ENCODE data around the gene PORCN.

Gene PORCN

DNA sequence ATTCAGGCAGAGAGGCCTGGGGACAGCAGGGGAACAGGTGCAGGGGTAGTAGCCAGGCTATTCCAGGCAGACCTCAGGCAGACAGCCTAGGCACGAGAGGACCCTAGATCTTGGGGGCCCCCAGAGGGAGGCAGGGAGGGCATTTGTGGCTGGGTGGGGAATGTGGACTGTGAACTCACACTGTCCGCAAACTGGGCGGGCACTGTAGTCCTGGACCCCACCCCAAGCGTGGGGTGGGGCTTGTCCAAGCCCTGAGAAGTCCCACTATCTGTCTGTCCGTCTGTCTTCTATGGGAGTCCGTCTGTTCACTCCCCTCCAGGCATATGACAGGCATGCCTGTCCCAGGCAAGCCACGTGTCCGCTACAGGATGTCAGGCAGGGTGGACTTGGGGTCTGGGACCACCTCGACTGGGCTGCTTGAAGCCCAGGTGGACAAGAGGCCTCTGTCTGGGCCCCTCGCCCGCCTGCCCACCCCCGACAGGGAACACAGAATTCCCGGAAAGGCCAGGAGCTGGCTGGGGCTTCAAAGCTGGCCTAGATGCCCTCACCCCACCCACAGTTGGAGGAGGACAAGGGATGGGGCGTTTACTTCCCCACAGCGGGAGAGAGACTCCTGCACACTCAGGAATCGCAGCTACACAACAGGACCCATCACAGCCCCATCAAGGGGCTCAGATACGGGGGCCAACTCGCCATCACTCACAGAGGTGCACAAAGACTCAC, 38.5 kb upstream of the PORCN start, which contains the start of gene SLC38A5:
Gene SLC38A5 (minus strand): TSS at position 151 of the 723 bp plus-strand sequence. CDS start 2,336 bp downstream, outside the sequence.
- H3K9ac ChIP-seq (ENCODE audit: low read depth, low read length): peak within 1 kb of the TSS; percentile 35; the same call in 1 of the 2 replicates
- H3K27ac ChIP-seq (ENCODE audit: low read depth, low read length): no peak within 1 kb of the TSS

DNA sequence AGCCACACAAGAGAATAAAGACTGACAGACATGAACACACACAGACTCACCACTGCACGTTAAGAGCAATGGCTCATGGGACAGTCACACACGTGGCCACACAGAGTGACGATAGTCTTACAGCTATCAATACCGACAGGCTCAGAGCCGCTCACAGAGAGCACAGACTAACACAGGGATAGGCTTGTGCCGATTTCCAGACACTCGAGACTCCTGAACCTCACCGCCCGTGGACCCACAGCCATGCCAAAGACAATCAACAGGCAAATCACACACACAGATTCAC, 38.0 kb upstream of the PORCN start:
- Histone ChIP-seq H3K9me3 (ENCODE audit: control insufficient read depth, insufficient read depth, low read length) (peaks cover 29% of the 10 kb centered on the region; the same call in 1 of the 2 replicates), H3K9ac (ENCODE audit: low read depth, low read length) (no peak overlapping the region), H3K4me1 (ENCODE audit: control insufficient read depth, insufficient read depth, low read length) (peaks cover 19% of the 10 kb centered on the region), H3K27me3 (ENCODE audit: control insufficient read depth, insufficient read depth, low read length) (no peaks in the 10 kb centered on the region; the same call in 1 of the 2 replicates), H3K27ac (ENCODE audit: low read depth, low read length) (no peak overlapping the region), H3K36me3 (ENCODE audit: control insufficient read depth, insufficient read depth, low read length) (peaks cover under 1% of the 10 kb centered on the region; the same call in 1 of the 2 replicates), H3K4me3 (ENCODE audit: low read depth, low read length) (no peak overlapping the region)

More for the DNA sequence above, 38.5 kb upstream of the PORCN start, which contains the start of gene SLC38A5:
- peaks cover 4% of the 10 kb centered on the region; the same call in 1 of the 2 replicates for H3K36me3 ChIP-seq (ENCODE audit: control insufficient read depth, insufficient read depth, low read length)
- peak within 1 kb of the TSS; percentile 70 for H3K4me3 ChIP-seq (ENCODE audit: low read depth, low read length)
- peaks cover 34% of the 10 kb centered on the region; the same call in 1 of the 2 replicates for H3K9me3 ChIP-seq (ENCODE audit: control insufficient read depth, insufficient read depth, low read length)
- no peaks in the 10 kb centered on the region; the same call in 1 of the 2 replicates for H3K27me3 ChIP-seq (ENCODE audit: control insufficient read depth, insufficient read depth, low read length)
- peaks cover 19% of the 10 kb centered on the region for H3K4me1 ChIP-seq (ENCODE audit: control insufficient read depth, insufficient read depth, low read length)

DNA sequence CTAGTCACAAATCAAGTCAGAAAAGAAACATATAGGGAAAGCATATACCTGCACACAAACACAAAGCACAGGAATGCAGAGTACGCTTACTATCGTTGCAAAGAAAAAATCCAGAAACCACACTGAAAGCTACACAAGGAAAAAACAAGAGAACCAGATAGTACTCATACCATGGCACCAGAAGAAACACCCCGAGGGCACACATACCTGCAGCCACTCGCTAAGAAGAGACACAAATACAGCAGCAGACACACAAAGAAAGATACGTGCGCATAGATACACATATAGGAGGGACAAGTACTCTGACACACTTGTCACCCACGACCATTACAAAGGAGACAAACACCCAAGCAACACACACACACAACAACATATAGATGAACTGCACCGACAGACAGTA, 37.3 kb upstream of the PORCN start:
- Histone ChIP-seq H3K27me3 (ENCODE audit: control insufficient read depth, insufficient read depth, low read length) (no peaks in the 10 kb centered on the region; the same call in 1 of the 2 replicates), H3K4me3 (ENCODE audit: low read depth, low read length) (no peak overlapping the region), H3K4me1 (ENCODE audit: control insufficient read depth, insufficient read depth, low read length) (peaks cover 19% of the 10 kb centered on the region), H3K9ac (ENCODE audit: low read depth, low read length) (no peak overlapping the region), H3K36me3 (ENCODE audit: control insufficient read depth, insufficient read depth, low read length) (no peaks in the 10 kb centered on the region), H3K9me3 (ENCODE audit: control insufficient read depth, insufficient read depth, low read length) (peaks cover 28% of the 10 kb centered on the region; the same call in 1 of the 2 replicates), H3K27ac (ENCODE audit: low read depth, low read length) (no peak overlapping the region)

DNA sequence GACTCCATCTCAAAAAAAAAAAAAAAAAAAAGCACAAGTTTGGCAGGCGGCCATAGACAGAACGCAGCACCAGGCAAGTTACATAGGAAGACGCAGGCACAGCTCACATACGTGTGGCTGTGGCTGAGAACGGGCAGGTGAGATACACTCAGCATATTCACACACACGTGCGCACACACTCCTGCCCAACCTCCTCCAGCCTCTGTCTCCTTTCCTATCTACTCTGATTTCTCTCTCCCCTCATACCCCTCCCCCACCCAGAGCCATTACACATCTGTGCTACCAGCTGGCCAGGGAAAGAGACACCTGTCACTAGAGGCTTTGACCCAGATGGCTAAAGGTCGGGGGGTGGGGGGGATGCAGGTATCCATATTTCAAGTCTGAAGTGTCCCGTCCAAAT, 36.6 kb upstream of the PORCN start:
- Histone ChIP-seq H3K4me1 (ENCODE audit: control insufficient read depth, insufficient read depth, low read length) (peaks cover 19% of the 10 kb centered on the region), H3K36me3 (ENCODE audit: control insufficient read depth, insufficient read depth, low read length) (no peaks in the 10 kb centered on the region), H3K9ac (ENCODE audit: low read depth, low read length) (no peak overlapping the region), H3K4me3 (ENCODE audit: low read depth, low read length) (no peak overlapping the region), H3K27me3 (ENCODE audit: control insufficient read depth, insufficient read depth, low read length) (no peaks in the 10 kb centered on the region; the same call in 1 of the 2 replicates), H3K9me3 (ENCODE audit: control insufficient read depth, insufficient read depth, low read length) (peaks cover 32% of the 10 kb centered on the region; the same call in 1 of the 2 replicates), H3K27ac (ENCODE audit: low read depth, low read length) (no peak overlapping the region)

DNA sequence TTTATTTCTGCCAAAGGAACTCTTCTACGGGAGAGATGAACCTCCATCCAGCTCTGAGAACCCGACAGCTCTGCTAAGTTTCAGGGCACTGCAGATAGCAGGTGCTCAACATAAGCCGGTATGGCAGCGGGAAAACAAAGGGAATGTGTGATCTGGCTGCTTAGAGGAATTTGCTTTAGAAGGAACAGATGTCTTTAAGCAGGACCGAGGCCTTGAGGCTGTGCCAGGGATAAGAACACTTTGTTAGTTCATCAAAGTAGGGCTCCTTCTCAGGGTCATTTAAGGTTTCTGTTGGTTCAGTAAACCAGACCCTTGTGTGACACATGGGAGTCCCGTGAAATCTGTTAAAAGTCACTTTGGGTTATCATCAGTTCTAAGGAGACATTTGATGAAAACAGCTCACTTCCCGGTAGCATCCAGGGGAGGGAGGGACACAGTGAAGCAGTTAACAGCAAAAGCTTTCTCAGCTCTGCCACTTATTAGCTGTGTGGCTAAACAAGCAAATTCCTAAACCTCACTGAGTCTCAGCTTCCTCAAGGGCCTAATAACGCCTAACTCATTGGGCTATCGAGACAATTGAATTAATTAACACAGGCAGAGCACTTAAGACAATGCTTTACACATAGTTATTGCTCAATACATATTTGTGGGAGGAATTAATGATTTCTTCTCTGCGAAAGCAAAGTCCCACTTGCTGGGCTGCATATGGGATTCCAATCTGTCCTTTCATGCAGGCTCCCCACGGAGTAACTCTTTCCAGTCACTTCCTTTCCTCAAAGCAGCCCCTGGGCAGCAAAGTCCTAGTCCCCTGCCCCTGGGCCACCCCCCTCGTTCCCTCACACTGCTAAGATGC, 35.7 kb upstream of the PORCN start:
- H3K36me3 ChIP-seq (ENCODE audit: control insufficient read depth, insufficient read depth, low read length): no peaks in the 10 kb centered on the region; the same call in 1 of the 2 replicates
- peak overlapping the region; percentile 70 for H3K27ac ChIP-seq (ENCODE audit: low read depth, low read length)
- H3K4me3 ChIP-seq (ENCODE audit: low read depth, low read length): no peak overlapping the region
- H3K4me1 ChIP-seq (ENCODE audit: control insufficient read depth, insufficient read depth, low read length): peaks cover 15% of the 10 kb centered on the region
- H3K9me3 ChIP-seq (ENCODE audit: control insufficient read depth, insufficient read depth, low read length): peaks cover 39% of the 10 kb centered on the region; the same call in 1 of the 2 replicates
- no peak overlapping the region for H3K9ac ChIP-seq (ENCODE audit: low read depth, low read length)
- no peaks in the 10 kb centered on the region; the same call in 1 of the 2 replicates for H3K27me3 ChIP-seq (ENCODE audit: control insufficient read depth, insufficient read depth, low read length)

DNA sequence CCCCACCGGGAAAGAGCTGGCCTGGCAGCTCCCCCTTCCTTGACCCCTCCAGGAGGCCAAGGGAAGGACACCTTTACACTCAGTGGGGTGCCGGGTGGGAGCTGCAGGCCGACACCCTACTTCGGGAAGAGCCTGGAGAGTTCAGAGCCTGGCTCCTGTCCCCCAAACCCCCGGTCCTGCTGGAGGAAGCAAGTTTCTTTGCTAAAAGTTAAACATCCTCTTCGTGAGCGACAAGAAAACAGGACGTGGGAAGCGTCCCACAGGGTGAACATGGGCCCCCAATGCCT, 35.1 kb upstream of the PORCN start:
- no peak overlapping the region for H3K4me3 ChIP-seq (ENCODE audit: low read depth, low read length)
- H3K9me3 ChIP-seq (ENCODE audit: control insufficient read depth, insufficient read depth, low read length): peaks cover 36% of the 10 kb centered on the region; the same call in 1 of the 2 replicates
- H3K27ac ChIP-seq (ENCODE audit: low read depth, low read length): peak overlapping the region; percentile 70
- peaks cover 15% of the 10 kb centered on the region for H3K4me1 ChIP-seq (ENCODE audit: control insufficient read depth, insufficient read depth, low read length)
- no peak overlapping the region for H3K9ac ChIP-seq (ENCODE audit: low read depth, low read length)
- H3K27me3 ChIP-seq (ENCODE audit: control insufficient read depth, insufficient read depth, low read length): no peaks in the 10 kb centered on the region
- no peaks in the 10 kb centered on the region; the same call in 1 of the 2 replicates for H3K36me3 ChIP-seq (ENCODE audit: control insufficient read depth, insufficient read depth, low read length)

DNA sequence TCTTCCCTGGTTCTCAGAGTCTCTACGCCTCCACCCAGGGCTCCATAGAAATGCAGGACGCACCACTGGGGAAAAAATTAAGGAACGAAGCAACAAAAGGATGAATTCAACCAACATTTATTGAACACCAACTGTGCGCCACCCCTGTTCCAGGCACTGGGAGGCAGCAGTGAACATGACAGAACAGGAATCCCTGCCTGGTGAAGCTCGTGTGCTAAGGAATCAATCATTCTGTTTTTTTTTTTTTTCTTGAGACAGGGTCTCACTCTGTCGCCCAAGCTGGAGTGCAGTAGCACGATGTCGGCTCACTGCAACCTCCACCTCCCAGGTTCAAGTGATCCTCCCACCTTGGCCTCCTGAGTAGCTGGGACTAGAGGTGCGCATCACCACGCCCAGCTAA, 34.7 kb upstream of the PORCN start:
- Histone ChIP-seq H3K36me3 (ENCODE audit: control insufficient read depth, insufficient read depth, low read length) (no peaks in the 10 kb centered on the region; the same call in 1 of the 2 replicates), H3K4me3 (ENCODE audit: low read depth, low read length) (no peak overlapping the region), H3K4me1 (ENCODE audit: control insufficient read depth, insufficient read depth, low read length) (peaks cover 15% of the 10 kb centered on the region), H3K9me3 (ENCODE audit: control insufficient read depth, insufficient read depth, low read length) (peaks cover 36% of the 10 kb centered on the region; the same call in 1 of the 2 replicates), H3K9ac (ENCODE audit: low read depth, low read length) (no peak overlapping the region), H3K27ac (ENCODE audit: low read depth, low read length) (peak overlapping the region; percentile 70), H3K27me3 (ENCODE audit: control insufficient read depth, insufficient read depth, low read length) (no peaks in the 10 kb centered on the region)

DNA sequence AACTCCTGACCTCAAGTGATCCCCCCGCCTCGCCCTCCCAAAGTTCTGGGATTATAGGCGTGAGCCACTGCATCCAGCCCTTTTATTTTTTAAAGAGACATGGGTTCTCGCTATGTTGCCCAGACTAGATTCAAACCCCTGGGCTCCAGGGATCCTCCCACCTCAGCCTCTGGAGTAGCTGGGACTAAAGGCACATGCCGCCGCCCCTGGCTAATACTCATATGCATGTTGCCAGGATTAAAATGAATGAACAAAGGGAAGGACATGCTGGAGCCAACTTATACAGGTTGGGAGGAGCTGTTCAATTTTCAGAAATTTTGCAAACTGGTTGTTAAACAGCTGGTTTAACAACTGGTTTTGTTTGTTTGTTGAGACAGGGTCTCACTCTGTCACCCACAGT, 34.2 kb upstream of the PORCN start:
- Histone ChIP-seq H3K27me3 (ENCODE audit: control insufficient read depth, insufficient read depth, low read length) (no peaks in the 10 kb centered on the region), H3K4me3 (ENCODE audit: low read depth, low read length) (no peak overlapping the region), H3K36me3 (ENCODE audit: control insufficient read depth, insufficient read depth, low read length) (no peaks in the 10 kb centered on the region; the same call in 1 of the 2 replicates), H3K4me1 (ENCODE audit: control insufficient read depth, insufficient read depth, low read length) (peaks cover 13% of the 10 kb centered on the region), H3K9me3 (ENCODE audit: control insufficient read depth, insufficient read depth, low read length) (peaks cover 33% of the 10 kb centered on the region; the same call in 1 of the 2 replicates), H3K27ac (ENCODE audit: low read depth, low read length) (peak overlapping the region; percentile 70), H3K9ac (ENCODE audit: low read depth, low read length) (no peak overlapping the region)

DNA sequence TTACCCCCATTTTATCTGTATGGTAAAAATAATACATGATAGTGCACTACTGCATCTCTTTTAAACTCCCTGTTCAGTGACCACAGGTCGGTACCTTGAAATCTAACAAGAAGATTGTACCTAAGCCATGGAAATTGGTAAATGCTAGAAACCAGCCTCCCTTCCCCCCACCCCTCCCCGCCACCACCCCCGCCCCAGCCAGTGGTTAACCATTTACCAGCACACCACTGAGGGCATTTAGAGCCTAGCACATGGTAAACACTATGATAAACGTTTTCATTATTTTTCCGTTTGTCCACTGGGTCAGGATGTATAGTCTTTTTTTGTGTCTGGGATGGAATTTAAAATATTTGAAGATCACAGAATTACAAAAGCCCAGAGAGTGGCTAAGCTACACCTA, 33.5 kb upstream of the PORCN start:
- H3K27me3 ChIP-seq (ENCODE audit: control insufficient read depth, insufficient read depth, low read length): no peaks in the 10 kb centered on the region
- H3K4me3 ChIP-seq (ENCODE audit: low read depth, low read length): peak overlapping the region; percentile 71
- peaks cover 27% of the 10 kb centered on the region; the same call in 1 of the 2 replicates for H3K9me3 ChIP-seq (ENCODE audit: control insufficient read depth, insufficient read depth, low read length)
- H3K4me1 ChIP-seq (ENCODE audit: control insufficient read depth, insufficient read depth, low read length): peaks cover 12% of the 10 kb centered on the region
- H3K9ac ChIP-seq (ENCODE audit: low read depth, low read length): peak overlapping the region; percentile 77; the same call in 1 of the 2 replicates
- no peaks in the 10 kb centered on the region; the same call in 1 of the 2 replicates for H3K36me3 ChIP-seq (ENCODE audit: control insufficient read depth, insufficient read depth, low read length)
- peak overlapping the region; percentile 17 for H3K27ac ChIP-seq (ENCODE audit: low read depth, low read length)

DNA sequence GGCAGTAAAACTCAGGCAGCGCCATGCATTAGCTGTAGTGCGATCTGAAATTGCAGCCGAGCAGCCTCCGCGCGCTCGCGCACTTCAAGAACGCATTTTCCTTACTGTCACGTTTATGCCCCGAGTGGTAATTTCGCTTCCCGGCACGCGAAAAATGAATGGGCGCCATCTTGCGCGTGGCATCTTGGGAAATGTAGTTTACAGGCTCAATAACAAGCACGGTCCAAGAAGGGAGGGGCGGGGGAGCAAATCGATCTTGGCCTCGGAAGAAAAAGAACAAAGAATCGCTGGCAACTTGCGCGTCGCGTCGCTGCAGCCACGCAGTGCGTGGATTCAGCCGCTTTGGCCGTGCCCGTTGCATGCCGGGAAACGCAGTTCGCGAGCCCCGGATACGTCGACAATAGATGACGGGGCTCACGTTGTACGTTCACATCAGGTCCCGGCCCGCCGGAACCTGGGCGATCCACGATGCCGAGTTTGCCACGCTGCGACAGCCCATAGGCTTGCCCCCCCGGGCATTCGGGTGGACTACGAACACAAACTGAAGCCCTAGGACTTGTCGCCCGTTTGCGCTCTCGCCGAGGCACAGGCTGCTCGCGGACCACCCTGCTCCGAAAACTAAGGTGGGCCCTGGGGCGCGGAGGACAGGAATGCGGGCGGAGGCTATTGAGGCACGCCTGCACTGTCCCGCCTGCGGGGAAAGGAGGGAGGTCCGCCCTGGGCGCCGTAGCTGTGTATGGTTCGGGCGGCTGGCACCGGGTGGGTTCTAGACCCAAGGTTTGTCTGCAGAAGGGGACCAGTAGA, 32.8 kb upstream of the PORCN start, which contains the start of gene FTSJ1:
Gene FTSJ1 (plus strand): TSS at position 426 of the 804 bp plus-strand sequence. CDS start 1,849 bp downstream, outside the sequence.
- H3K27me3 ChIP-seq (ENCODE audit: control insufficient read depth, insufficient read depth, low read length): no peaks in the 10 kb centered on the region
- peak within 1 kb of the TSS; percentile 77 for H3K9ac ChIP-seq (ENCODE audit: low read depth, low read length)
- peak within 1 kb of the TSS; percentile 57 for H3K27ac ChIP-seq (ENCODE audit: low read depth, low read length)
- peak within 1 kb of the TSS; percentile 71 for H3K4me3 ChIP-seq (ENCODE audit: low read depth, low read length)
- H3K36me3 ChIP-seq (ENCODE audit: control insufficient read depth, insufficient read depth, low read length): peaks cover 2% of the 10 kb centered on the region; the same call in 1 of the 2 replicates
- peaks cover 20% of the 10 kb centered on the region; the same call in 1 of the 2 replicates for H3K9me3 ChIP-seq (ENCODE audit: control insufficient read depth, insufficient read depth, low read length)
- peaks cover 12% of the 10 kb centered on the region for H3K4me1 ChIP-seq (ENCODE audit: control insufficient read depth, insufficient read depth, low read length)
